Esophagus squamous epithelium (tissue), 4 donors: ENCODE results near the gene P4HA2.

Experiments
- POLR2A ChIP-seq, 4 donors: fragments of 450-650 bp; IDR thresholded peaks; one replicate each; pipeline ENCODE4 v1.6.1; 2017; ENCODE audit warnings: antibody characterized with exemption in 4 of 4, mild to moderate bottlenecking in 4 of 4, moderate library complexity in 3 of 4
- TF ChIP-seq, protein P1 (sequence below), 6 experiments: fragments of 450-650 bp in 4 of 6; fragments of 200-600 bp in 2 of 6; sonication (generic) in 2 of 6; IDR thresholded peaks; one replicate each; pipeline ENCODE4 v1.5.1; 2016 to 2019; ENCODE audit warnings: antibody characterized with exemption in 6 of 6, mild to moderate bottlenecking in 4 of 6, moderate library complexity in 4 of 6

DNA sequence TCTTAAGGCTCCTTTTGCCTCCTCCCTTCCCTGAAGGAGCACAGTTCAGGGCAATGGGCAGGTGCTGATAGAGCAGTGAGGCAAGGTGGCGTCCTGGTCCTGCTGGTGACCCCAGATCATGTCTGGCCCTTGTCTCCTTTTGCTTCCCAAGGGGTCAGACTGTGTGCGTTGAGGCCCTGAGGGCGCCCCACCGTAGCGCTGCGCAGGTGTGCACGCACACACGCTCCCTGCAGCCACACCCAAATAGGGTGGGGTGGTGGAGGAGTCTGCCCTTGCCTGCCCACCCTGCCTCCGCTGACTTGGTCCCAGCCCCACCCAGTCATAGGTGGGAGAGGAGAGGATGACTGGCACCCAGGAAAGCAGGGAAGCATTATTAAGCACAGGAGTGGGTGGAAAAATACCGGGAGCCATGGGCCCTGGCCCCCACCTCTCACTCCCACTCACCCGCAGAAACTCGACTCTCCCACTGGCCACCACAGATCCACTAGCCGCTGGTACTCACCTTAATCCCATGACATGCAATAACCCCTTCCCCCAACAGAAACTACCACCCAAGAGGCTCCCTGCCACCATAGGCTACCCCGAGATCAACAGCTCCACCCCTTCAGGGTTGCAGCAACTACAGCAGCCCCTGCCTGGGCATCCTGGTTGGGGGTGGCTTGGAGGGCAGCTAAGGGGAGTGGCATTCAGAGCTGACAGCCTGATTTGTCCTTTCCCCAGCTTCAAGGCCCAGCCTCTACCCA is 46.6 kb upstream of the P4HA2 start:
- TF ChIP-seq, protein P1, sequence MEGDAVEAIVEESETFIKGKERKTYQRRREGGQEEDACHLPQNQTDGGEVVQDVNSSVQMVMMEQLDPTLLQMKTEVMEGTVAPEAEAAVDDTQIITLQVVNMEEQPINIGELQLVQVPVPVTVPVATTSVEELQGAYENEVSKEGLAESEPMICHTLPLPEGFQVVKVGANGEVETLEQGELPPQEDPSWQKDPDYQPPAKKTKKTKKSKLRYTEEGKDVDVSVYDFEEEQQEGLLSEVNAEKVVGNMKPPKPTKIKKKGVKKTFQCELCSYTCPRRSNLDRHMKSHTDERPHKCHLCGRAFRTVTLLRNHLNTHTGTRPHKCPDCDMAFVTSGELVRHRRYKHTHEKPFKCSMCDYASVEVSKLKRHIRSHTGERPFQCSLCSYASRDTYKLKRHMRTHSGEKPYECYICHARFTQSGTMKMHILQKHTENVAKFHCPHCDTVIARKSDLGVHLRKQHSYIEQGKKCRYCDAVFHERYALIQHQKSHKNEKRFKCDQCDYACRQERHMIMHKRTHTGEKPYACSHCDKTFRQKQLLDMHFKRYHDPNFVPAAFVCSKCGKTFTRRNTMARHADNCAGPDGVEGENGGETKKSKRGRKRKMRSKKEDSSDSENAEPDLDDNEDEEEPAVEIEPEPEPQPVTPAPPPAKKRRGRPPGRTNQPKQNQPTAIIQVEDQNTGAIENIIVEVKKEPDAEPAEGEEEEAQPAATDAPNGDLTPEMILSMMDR (IDR thresholded peaks at IDR 0.05), result no peak
- no peak for TF ChIP-seq POLR2A (IDR thresholded peaks at IDR 0.05)
